ENCODE data around the gene IL5RA.

DNA sequence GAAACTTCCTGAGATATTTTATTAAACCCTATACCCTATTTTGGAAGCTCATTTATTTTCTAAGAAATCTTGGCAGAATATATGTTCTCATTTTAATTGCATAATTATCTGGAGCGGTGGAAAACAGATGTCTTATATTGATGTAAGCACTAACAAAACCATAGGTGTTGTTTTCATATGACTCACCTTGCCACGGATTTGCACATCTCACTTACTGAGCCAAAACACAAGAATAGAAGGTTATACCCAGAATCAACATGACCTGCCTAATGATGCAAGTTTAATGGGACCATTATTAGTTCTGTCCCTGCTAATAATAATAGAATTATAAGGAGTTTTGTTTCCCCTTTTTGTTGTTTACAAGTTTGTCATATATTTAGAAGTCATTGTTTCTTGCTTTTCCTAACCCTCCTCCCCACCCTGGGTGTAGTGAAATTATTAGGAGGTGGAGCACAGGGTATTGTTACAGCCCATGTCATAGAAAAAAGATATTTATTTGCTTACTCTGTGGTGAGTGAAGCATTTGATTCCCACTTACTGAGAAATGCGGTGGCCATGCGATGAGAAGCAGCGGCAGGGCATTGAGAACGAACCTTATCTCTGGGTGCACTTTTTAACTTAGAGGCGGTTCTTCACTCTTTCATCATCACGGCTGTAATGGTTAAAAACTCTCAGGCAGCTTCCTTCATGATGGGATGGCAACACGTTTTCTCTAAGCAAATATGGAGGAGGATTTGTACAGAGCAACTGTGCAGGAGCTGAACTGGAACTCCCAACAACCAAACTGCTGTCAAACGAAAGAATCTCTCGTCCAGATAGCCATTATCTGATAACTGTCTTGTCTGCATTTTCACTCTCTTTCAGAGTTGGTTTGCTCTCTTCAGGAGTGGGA, 521 bp downstream of the IL5RA start:
- TF ChIP-seq TAF1 (IDR thresholded peaks at IDR 0.05; ENCODE audit: borderline replicate concordance, insufficient read depth, low read length) (no peak), FOXP2 (optimal IDR thresholded peaks at IDR 0.05; ENCODE audit: borderline replicate concordance, extremely low read depth, extremely low read length, insufficient read depth) (no peak), SIN3A (IDR thresholded peaks at IDR 0.05; ENCODE audit: borderline replicate concordance, insufficient read depth, low read length) (no peak)
- TF ChIP-seq, protein P1, sequence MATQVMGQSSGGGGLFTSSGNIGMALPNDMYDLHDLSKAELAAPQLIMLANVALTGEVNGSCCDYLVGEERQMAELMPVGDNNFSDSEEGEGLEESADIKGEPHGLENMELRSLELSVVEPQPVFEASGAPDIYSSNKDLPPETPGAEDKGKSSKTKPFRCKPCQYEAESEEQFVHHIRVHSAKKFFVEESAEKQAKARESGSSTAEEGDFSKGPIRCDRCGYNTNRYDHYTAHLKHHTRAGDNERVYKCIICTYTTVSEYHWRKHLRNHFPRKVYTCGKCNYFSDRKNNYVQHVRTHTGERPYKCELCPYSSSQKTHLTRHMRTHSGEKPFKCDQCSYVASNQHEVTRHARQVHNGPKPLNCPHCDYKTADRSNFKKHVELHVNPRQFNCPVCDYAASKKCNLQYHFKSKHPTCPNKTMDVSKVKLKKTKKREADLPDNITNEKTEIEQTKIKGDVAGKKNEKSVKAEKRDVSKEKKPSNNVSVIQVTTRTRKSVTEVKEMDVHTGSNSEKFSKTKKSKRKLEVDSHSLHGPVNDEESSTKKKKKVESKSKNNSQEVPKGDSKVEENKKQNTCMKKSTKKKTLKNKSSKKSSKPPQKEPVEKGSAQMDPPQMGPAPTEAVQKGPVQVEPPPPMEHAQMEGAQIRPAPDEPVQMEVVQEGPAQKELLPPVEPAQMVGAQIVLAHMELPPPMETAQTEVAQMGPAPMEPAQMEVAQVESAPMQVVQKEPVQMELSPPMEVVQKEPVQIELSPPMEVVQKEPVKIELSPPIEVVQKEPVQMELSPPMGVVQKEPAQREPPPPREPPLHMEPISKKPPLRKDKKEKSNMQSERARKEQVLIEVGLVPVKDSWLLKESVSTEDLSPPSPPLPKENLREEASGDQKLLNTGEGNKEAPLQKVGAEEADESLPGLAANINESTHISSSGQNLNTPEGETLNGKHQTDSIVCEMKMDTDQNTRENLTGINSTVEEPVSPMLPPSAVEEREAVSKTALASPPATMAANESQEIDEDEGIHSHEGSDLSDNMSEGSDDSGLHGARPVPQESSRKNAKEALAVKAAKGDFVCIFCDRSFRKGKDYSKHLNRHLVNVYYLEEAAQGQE (IDR thresholded peaks at IDR 0.05; ENCODE audit: insufficient read depth in 1 of 2, low read depth in 2 of 2, low read length in 2 of 2) = no peak
